Retinal pigment epithelial cell (primary cell): ENCODE measurements around the gene FTO.

Source experiments
- DNase-seq: peaks from one replicate; pipeline ENCODE4 v3.0.0-alpha.2; 2010; ENCODE audit warnings: low read depth
- H3K4me3 ChIP-seq: 2 replicates; pipeline ENCODE4 v1.5.1; 2011; ENCODE audit warnings: mild to moderate bottlenecking, low read length, control low read depth, moderate library complexity
- TF ChIP-seq, protein P1 (sequence below): conservative IDR thresholded peaks from 2 replicates; pipeline ENCODE4 v1.5.1; 2011; ENCODE audit warnings: low read depth, low read length, control low read depth, inconsistent platforms

FTO gene

DNA sequence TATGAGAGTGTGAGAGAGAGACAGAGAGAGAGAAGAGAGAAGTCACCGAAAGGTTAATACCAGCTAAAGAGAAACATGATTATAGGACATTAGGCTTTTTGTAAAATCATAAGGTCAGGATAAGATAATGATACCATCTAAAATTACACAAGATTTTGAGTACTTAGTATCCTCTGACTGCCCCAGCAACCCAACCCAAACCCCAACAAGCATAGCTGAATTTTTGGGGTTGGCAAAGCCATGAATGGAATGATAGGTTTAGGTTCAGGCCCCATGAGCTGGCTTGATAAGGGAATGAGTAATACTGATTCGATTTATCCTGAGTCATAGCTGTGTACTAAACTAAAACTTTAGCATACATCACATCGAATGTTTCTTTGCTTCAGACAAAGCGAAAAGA lies 323.1 kb downstream of the FTO start:
- TF ChIP-seq, protein P1, sequence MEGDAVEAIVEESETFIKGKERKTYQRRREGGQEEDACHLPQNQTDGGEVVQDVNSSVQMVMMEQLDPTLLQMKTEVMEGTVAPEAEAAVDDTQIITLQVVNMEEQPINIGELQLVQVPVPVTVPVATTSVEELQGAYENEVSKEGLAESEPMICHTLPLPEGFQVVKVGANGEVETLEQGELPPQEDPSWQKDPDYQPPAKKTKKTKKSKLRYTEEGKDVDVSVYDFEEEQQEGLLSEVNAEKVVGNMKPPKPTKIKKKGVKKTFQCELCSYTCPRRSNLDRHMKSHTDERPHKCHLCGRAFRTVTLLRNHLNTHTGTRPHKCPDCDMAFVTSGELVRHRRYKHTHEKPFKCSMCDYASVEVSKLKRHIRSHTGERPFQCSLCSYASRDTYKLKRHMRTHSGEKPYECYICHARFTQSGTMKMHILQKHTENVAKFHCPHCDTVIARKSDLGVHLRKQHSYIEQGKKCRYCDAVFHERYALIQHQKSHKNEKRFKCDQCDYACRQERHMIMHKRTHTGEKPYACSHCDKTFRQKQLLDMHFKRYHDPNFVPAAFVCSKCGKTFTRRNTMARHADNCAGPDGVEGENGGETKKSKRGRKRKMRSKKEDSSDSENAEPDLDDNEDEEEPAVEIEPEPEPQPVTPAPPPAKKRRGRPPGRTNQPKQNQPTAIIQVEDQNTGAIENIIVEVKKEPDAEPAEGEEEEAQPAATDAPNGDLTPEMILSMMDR = no peak
- DNase-seq = peak; percentile 15
- no peak overlapping the region for H3K4me3 ChIP-seq

DNA sequence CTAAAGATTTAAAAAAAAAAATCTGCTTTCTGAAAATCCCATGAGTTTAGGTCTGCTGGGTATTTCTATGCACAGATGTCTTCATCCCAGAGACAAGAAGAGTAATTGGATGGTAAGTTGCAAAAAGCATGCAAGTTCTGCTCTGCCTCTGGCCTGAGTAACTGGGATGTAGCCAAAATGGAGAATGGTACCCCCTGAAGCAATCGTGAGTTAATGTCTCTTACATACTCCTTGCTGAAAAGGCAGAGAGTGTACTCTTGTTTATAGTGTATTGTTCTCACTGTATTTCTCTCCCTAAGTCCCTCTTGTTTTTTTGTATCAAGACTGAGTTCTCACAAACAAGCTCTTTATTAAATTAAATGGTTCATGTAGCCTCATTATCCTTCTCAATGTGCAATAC lies 323.6 kb downstream of the FTO start:
- TF ChIP-seq, protein P1 = no peak
- H3K4me3 ChIP-seq = no peak overlapping the region
- DNase-seq = no peak

DNA sequence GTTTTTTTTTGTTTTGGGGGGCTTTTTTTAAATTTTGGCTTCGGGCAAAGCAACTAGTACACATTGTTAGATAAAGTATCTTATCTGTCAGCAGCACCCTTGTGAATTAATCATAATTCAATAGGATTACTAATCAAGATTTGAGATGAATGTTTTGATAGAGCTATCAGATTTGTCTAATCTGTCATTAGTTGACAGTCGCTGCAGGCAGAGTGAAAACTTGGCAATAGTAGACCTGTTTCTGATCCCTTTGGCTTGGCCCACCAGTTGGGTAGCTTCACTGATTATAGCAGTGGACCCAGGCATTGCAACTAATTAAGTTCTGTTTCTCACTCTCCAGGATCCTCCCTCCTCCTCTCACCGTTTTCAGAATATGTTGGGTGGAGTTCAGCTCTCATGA lies 324.0 kb downstream of the FTO start:
- TF ChIP-seq, protein P1 = no peak
- DNase-seq = no peak
- no peak overlapping the region for H3K4me3 ChIP-seq

DNA sequence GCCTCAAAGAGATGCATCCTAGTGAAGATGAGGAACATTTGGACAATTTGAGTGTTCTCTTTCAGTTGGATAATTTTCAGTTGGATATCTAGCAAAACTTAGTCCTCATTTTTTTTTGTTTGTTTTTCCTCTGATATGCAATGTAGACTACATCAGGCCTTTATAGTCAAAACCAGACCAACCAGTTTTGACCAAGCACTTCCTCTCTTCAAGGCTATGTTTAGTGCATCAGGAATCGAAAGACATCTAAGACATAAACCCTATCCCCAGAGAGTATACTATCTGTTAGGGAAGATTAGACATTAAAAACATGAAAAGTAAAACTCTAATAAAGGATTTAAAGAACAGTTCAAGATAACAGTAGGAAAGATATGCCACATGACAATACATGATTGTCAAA lies 326.5 kb downstream of the FTO start:
- TF ChIP-seq, protein P1 = no peak
- DNase-seq = no peak
- no peak overlapping the region for H3K4me3 ChIP-seq

DNA sequence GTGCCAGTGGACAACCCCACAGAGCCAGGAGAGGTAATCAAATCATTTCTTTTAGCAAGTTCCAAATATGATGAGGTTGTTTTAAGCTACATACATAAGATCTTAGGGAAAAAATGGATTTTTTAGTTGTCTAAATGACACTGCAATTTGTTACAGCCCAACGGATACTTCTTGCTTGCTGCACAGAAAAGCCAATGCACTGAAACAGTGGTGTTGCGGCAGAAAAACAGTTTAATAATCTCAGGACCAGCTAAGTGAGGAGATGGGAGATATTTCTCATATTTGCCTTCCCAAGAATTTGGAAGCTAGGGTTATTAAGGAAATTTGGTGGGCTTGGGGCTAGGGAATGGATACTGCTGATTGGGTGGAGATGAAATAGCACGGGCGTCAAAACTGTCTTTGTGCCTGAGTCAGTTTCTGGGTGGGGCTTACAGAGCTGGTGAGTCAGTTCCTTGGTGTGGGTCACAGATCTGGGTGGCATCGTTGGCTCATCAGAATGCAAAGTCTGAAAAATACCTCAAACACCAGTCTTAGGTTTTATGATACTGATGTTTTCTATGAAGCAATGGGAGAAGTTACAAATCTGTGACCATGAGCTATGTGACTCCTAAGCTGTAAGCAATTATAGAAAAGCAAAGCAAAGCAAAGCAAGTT lies 327.3 kb downstream of the FTO start:
- TF ChIP-seq, protein P1 = no peak
- DNase-seq = no peak

DNA sequence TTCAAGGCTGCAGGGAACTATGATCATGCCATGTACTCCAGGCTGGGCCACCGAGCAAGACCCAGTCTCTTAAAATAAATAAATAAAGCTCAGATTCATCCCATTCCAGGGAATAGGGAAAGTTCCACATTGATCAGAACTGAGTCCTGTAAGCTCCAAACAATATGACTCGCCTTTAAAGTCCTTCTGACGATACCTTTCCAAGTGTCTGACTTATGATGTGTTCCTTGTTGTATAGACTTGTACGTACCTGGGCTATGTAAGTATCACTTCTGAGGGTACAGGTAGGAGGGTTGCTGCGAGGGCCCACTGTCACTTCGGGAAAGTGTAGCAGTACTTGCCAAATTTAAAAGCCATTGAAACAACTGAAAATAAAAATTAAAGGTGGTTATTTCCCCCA lies 329.8 kb downstream of the FTO start:
- TF ChIP-seq, protein P1 = no peak
- DNase-seq = no peak
- H3K4me3 ChIP-seq = no peak overlapping the region

More for the DNA sequence above, 327.3 kb downstream of the FTO start:
- H3K4me3 ChIP-seq = no peak overlapping the region

DNA sequence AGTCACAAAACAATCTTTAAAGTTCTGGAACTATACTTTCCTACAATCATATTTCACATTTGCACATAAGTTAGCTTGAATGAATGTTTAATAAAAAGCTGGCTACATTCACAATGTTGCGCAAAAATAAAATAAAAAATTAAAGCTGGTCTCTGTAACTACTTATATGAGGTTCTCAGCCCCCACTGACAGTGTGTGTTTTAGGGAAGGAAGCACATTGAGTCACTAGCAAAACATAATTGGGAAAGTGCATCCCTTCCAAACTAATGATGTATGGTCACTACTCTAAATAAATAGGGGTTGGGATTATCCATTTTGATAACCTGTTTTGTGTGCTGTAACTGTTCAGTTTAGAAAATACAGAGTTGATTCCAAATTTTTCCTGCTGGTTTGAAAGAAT lies 330.7 kb downstream of the FTO start:
- TF ChIP-seq, protein P1 = no peak
- no peak overlapping the region for H3K4me3 ChIP-seq
- no peak for DNase-seq
